LNCaP clone FGC (cell line): ENCODE measurements around the gene ZMIZ1.

Source experiments
- DNase-seq: peaks from one replicate; pipeline ENCODE4 v3.0.0-alpha.2; 2011; ENCODE audit warnings: low read depth
- H3K4me3 ChIP-seq: 2 replicates; pipeline ENCODE4 v1.5.1; 2011; ENCODE audit warnings: mild to moderate bottlenecking, low read depth, low read length, control low read depth
- TF ChIP-seq, protein P1 (sequence below): IDR thresholded peaks from 2 replicates; pipeline ENCODE4 v1.5.1; 2012; ENCODE audit warnings: mild to moderate bottlenecking; ENCODE audit not compliant: control insufficient read depth, insufficient read depth; ENCODE audit errors: extremely low read depth

The ZMIZ1 gene

DNA sequence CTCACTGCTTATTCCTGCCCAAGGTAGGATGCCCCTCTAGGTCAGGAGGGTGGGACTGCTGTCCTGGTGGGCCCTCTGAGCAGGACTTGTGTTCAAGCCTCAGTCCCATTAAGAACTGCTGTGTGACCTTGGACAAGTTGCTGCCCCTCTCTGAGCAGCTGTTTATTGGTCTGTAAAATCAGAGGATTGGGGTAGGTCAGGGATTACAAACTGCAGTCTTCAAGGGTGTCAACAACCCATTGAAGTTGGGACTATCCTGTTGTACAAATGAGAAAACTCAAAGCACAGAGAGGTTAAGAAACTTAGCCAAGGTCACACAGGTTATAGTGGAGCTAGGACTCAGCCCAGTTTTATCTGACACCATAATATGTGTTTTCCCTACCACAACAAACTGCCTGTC is 55.3 kb downstream of the ZMIZ1 start:
- H3K4me3 ChIP-seq = no peak overlapping the region
- TF ChIP-seq, protein P1, sequence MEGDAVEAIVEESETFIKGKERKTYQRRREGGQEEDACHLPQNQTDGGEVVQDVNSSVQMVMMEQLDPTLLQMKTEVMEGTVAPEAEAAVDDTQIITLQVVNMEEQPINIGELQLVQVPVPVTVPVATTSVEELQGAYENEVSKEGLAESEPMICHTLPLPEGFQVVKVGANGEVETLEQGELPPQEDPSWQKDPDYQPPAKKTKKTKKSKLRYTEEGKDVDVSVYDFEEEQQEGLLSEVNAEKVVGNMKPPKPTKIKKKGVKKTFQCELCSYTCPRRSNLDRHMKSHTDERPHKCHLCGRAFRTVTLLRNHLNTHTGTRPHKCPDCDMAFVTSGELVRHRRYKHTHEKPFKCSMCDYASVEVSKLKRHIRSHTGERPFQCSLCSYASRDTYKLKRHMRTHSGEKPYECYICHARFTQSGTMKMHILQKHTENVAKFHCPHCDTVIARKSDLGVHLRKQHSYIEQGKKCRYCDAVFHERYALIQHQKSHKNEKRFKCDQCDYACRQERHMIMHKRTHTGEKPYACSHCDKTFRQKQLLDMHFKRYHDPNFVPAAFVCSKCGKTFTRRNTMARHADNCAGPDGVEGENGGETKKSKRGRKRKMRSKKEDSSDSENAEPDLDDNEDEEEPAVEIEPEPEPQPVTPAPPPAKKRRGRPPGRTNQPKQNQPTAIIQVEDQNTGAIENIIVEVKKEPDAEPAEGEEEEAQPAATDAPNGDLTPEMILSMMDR = no peak
- no peak for DNase-seq

GRCh38 chr10:79125092-79125491 is 56.3 kb downstream of the ZMIZ1 start:
- TF ChIP-seq, protein P1 = no peak
- no peak overlapping the region for H3K4me3 ChIP-seq
- DNase-seq = no peak

GRCh38 chr10:79126351-79127080 is 57.8 kb downstream of the ZMIZ1 start:
- TF ChIP-seq, protein P1 = no peak

GRCh38 chr10:79127151-79127961 is 58.6 kb downstream of the ZMIZ1 start:
- TF ChIP-seq, protein P1 = peak; percentile 24; the same call in 1 of the 2 replicates
- DNase-seq = peak; percentile 84
- H3K4me3 ChIP-seq = no peak overlapping the region

More at GRCh38 chr10:79126351-79127080, 57.8 kb downstream of the ZMIZ1 start:
- H3K4me3 ChIP-seq = no peak overlapping the region
- no peak for DNase-seq

- no peak overlapping the region for H3K4me3 ChIP-seq
- DNase-seq = no peak
- TF ChIP-seq, protein P1 = no peak
These were observed 59.6 kb downstream of the ZMIZ1 start for GRCh38 chr10:79128241-79128922.

- H3K4me3 ChIP-seq = no peak overlapping the region
- DNase-seq = peak; percentile 39
- TF ChIP-seq, protein P1 = no peak
These were observed 60.1 kb downstream of the ZMIZ1 start for GRCh38 chr10:79128923-79129305.
